Islet of Langerhans (tissue), 1 donor: ENCODE measurements around the gene ZEB1.
"Not testable (repeated sequence)": the region's sequence is repeated elsewhere in the genome, so short reads cannot be mapped to it uniquely, and the experiment has no call there.

Experiments
- FAIRE-seq: peaks from one replicate; lab custom pipeline; 2011; peaks lifted over from hg19 to GRCh38; lab: Jason Lieb, UNC

Gene ZEB1

GRCh38 chr10:31366703-31367102 is 47.7 kb downstream of the ZEB1 start:
- no peak for FAIRE-seq

DNA sequence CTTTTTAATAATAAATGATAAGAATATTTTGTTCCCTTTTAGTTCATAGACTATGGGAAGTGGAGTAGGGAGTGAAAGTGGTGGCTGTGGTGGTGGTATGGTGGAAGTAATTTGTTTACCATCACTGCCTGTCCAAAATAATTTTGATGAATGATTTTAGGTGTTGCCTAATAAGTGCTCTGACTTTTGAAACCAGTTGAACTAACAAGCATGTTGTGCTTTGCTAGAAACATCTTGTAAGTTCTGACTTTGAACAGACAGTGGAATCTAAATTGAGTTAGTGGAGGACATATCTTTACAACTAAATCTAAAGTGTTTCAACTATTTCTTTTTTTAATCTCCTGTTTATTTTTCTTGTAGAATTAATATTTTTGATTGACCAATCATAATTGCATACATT is 49.7 kb downstream of the ZEB1 start:
- no peak for FAIRE-seq

DNA sequence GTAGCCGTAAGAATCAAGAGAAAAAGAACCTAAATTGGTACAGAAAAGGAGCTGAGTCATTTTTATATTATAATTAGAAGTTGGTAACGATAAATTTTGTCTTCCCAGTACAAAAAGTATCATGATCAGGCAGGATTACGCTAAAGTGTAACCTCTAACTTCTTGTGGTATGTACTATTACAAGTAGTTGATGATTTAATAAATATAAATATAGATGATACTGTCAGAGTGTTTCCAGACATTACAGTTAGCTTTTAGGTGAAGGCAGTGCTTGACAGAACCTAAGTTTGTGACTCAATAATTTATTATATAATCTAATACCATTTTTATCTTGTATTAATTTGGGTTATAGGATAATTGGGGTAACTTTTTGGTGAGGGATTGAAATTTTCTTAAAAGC is 53.4 kb downstream of the ZEB1 start:
- no peak for FAIRE-seq

DNA sequence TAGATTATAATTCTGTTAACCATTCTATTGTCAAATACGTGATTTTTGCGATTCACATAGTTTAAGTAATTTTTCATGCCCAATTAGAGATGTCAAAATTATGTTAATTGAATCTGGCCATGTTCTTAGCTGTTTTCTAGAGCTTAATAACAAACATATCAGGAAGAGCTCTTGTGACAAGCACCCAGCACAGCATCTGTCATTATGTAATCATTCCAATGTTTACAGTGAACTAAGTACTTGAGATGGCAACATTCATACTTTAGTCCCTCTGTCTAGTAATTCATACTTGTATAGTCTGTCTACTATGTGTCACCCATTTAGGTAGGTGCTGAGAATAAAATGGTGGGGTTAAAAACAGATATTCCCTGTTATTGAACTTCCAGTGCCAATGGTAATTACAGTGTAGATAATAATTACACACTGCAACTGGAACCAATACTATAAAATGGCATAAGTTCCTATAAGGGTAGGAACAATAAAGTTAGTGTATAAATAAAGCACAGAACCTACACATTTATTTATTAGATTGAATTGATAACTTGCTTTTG is 55.2 kb downstream of the ZEB1 start:
- no peak for FAIRE-seq

DNA sequence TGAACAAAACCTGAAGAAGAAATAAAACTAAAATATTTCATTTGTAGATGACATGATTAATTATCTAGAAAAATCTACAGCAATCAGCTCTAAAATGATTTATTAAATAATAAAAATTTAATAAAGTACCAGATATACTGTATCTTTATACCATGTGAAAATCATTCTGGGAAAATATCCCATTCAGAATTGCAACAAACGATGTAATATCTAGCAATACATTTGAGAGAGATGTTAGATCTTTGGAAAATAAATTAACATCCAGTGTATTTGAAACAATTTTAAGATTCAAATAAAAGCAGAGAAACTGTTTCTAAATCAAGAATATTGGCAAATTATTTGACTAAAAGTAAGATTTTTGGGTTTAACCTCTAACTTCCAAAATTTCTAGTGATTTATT is 62.2 kb downstream of the ZEB1 start:
- peak; percentile 24 for FAIRE-seq

DNA sequence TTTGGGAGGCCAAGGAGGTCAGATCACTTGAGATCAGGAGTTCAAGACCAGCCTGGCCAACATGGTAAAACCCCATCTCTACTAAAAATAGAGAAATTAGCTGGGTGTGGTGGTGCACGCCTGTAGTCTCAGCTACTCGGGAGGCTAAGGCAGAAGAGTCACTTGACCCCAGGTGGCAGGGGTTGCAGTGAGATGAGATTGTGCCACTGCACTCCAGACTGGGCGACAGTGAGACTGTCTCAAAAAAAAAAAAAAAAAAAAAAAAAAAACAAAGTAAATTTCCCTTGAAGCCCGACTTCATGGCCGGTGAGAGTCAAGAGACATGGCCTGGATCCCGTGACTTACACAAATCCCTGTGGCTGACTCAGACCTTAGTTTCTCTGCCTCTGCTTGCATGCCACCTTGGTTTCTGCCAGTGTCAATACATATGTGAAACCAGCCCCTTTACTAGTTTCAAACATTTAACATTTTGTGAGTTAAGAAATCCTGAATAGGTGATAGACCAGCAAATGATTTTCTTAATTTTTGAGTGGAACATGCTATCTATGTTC is 62.8 kb downstream of the ZEB1 start:
- FAIRE-seq, result no peak

DNA sequence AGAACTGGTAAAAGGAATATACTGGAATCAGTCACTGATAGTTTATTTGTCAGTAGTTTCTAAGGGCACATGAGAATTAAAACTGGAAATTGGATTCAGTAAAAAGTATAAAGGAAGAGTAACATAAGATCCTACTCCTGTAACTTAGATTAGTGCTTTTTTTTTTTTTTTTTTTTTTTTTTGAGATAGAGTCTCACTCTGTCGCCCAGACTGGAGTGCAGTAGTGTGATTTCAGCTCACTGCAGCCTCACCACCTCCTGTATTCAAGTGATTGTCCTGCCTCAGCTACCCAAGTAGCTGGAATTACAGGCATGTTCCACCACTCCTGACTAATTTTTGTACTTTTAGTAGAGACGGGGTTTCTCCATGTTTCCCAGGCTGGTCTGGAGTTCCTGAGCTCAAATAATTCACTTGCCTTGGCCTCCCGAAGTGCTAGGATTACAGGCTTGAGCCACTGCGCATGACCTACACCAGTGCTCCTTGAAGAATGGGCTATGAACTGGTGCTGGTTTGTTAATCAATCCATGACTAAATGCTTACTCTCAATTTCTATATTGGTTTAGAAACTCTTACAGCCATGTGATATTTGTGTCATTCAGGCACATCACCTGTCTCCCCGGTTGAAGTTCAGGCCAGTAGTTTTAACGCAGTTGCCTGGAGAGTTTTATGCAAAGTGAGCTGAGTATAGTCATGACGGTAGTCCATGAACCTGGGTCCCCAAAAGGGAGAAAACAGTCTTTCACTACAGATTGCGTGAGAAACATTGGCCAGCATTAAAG is 65.0 kb downstream of the ZEB1 start:
- no peak for FAIRE-seq

GRCh38 chr10:31384589-31384949 is 65.6 kb downstream of the ZEB1 start:
- FAIRE-seq, result no peak

- no peak for FAIRE-seq
These were observed 71.8 kb downstream of the ZEB1 start for GRCh38 chr10:31390804-31391203.

- no peak for FAIRE-seq
These were observed 74.8 kb downstream of the ZEB1 start for GRCh38 chr10:31393844-31394243.

DNA sequence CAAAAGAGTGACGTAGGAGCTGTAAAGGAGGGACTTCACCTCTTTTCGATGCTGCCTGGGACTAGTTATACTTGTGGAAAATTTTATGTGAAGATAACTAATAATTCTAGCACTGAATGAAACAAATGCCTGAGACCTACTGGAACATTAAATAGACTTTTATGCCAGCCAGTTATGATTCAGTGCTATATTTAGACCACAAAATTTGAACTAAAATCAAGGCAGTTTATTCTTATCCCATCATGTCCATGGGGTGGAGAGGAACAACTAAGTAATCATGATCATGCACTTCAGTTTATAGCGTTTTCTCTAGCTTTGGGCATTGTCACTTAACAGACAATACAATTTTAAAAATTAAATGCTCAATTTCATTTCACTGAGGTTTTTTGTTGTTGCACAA is 76.7 kb downstream of the ZEB1 start:
- peak; percentile 5 for FAIRE-seq

- FAIRE-seq, result peak; percentile 36
These were observed 77.4 kb downstream of the ZEB1 start for GRCh38 chr10:31396376-31396775.

- FAIRE-seq, result peak; percentile 60
These were observed 78.8 kb downstream of the ZEB1 start for GRCh38 chr10:31397852-31398251.

DNA sequence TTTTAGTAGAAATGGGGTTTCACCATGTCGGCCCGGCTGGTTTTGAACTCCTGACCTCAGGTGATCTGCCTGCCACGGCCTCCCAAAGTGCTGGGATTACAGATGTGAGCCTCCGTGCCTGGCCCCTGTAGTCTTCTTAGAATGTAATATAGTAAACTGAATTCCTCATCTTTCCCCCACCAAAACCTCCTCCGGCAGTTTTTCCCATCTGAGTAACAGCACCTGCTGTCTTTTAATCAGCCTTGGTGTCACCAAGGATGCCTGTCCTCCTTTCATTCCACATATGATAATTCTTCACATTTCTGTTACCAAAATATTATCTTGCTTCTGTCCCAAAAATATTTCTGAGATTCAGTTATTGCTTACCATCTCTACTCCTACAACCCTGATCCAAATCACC is 80.2 kb downstream of the ZEB1 start:
- no peak for FAIRE-seq

GRCh38 chr10:31399631-31400030 is 80.6 kb downstream of the ZEB1 start:
- no peak for FAIRE-seq

- peak; percentile 21 for FAIRE-seq
These were observed 82.3 kb downstream of the ZEB1 start for GRCh38 chr10:31401287-31401686.

- no peak for FAIRE-seq
These were observed 85.6 kb downstream of the ZEB1 start for GRCh38 chr10:31404640-31405039.

DNA sequence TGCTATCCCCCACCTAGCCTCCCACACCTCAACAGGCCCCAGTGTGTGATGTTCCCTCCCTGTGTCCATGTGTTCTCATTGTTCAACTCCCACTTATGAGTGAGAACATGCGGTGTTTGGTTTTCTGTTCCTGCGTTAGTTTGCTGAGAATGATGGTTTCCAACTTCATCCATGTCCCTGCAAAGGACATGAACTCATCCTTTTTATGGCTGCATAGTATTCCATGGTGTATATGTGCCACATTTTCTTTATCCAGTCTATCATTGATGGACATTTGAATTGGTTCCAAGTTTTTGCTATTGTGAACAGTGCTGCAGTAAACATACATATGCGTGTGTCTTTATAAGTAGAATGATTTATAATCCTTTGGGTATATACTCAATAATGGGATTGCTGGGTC is 86.8 kb downstream of the ZEB1 start:
- not testable (repeated sequence) for FAIRE-seq

DNA sequence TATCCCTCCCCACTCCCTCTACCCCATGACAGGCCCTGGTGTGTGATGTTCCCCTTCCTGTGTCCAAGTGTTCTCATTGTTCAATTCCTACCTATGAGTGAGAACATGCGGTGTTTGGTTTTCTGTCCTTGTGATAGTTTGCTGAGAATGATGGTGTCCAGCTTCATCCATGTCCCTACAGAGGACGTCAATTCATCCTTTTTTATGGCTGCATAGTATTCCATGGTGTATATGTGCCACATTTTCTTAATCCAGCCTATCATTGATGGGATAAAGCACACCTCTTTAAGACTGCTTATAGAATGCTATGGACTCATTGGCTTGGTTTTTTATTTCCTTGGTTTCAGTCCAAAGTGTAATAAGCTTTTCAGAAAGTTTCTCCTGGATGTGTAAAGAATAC is 93.4 kb downstream of the ZEB1 start:
- FAIRE-seq, result not testable (repeated sequence)

DNA sequence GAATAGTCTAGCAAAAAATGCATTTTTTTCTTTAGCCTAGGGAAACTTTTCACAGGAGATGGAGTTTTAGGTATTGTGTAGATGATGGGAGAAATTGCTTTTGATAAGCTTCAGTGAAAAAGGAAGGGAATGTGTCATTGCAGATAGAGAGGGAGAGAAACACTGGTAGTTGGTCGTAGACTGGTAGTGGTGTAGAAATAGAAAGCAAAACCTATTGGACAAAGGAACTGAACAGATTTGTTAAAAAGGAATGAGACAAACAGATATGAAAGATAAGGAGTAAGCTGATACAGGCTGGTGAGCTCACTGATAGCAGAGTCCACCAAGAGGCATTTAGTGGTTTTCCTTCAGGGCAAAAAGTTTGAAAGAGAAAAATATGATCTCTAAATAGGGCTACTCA is 94.3 kb downstream of the ZEB1 start:
- FAIRE-seq, result no peak

DNA sequence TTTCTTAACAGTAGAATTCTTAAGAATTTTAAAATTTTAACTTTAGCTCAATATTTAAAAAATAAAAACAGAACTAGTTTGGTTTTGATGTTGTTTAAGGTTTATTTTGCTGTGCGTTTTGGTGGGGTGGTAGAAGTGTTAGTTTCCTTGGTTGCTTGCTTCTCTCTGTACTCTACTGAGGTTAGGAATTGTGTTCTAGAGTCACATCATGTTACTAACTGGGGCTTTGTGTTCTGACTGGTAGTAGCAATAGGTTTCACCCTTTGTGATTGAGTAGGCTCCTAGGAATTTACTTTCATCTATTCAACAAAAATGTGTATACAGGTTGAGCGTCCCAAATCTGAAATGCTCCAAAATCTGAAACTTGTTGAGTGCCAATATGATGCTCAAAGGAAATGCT is 99.5 kb downstream of the ZEB1 start:
- FAIRE-seq, result no peak

DNA sequence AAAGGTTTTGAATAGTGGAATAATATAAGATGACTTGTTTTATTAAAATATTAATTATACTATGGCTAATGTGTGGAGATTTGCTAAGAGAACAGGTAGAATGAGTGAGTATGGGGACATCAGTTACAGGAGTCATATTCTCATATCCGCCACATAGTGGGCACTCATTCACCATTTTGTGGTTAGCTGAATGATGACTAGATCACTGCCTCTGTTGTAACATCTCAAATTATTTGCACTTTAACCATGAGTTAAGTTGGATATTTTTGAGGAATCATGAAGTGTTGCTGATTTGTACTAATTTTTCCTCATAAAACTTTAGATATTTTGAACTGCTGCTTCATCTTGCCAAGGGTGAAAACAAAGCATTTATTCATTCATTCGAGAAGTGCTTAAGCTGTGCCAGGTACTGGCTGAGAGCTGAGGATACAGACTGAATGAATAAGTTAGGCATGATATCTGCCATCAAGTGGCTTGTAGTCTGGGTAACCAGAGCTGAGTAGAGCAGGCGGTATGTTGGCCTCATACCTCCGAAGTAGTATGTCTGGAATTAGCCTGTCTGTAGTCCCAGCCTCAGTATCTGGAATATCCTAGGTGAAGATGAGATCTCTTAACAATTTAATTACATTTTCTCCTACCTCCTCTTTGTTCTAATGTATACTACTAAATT is 100.5 kb downstream of the ZEB1 start:
- no peak for FAIRE-seq

DNA sequence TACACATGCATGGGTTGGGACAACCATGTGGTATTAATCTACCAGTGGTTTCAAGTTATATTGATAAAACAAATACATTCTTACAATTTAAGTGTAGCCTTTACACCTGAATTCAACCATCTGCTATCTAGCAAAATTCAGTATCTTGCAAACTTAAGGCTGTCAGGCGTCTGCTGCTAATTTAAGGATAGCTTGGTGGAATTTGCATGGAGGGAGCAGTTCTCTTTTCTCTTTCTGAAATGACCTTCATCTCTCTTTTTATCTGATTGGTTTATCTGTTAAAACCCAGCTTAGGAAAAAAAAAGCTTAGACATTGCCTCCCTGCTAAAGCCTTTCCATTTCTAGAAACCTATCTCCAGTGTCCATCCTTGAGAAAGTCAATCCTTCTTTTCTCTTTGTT is 102.3 kb downstream of the ZEB1 start:
- FAIRE-seq, result no peak

DNA sequence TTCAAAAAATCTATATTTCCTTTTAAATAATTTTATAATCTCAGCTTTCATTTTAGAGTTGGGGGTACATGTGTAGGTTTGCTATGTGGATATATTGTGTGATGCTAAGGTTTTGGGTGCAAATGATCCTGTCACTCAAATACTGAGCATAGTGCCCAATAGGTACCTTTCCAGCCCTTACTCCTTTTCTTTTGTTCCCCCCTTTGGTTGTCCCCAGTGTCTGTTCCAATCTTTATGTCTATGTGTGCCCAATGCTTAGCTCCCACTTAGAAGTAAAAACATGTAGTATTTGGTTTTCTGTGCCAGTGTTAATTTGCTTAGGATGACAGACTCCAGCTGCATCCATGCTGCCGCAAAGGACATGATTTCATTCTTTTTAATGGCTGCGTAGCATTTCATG is 103.6 kb downstream of the ZEB1 start:
- FAIRE-seq, result no peak
